Mesangial cell (primary cell): ENCODE data around the gene OR4P4. TPM values are rescaled to one million over a fixed set of nuclear protein-coding genes. Genes with fewer than 3 reads are reported as not detected.

ENCODE experiments used
- total RNA-seq: library from RNA; depleted of rRNA; stranded (reverse); fragments of >200 nt; gene quantifications from 2 replicates; pipeline ENCODE4 v1.2.3, GENCODE V29; 2015

Gene OR4P4
- total RNA-seq = not detected in 2 replicates

DNA sequence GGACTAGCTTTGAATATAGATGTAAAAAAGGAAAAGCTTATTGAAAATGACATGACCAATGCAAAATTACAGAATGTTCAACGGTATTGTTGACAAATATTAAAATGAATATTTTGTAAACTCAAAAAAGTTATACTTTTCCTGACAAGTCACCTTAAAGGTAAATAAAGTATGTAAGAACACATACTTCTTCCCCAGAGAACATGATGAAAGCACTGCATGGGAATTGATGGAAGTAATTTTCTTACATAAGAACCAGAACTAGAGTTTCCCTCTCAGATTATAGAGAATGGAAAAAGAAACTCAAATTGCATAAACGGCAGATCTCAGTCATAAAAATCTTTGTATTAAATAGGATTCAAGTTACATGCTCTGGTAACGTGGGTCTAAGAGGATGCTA, at the start of gene OR4P4:
TSS of gene OR4P4 (plus strand) at position 301 of the 400 bp plus-strand sequence.

DNA sequence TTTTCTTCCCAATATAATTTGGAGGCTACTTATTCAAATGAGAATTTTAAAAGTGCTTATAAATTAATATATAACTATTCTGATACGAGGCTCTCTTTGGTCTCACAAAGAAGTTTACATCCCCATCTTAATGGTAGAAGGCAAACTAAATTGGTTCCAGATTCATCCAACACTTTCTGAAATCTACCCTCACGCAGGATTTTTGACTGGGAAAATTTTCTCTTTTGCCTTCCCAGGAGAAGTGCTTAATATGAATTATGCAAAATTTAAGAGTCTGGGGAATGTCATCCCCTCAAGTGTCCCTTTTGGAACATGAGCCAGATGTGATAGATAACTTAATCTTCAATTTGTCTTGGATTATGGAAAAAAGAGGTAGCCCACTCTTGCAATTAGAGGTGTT, 27.4 kb upstream of the OR4P4 start, which contains the start of gene OR4C11:
TSS of gene OR4C11 (minus strand) at position 101 of the 400 bp plus-strand sequence. CDS start 3,272 bp downstream, outside the sequence.

DNA sequence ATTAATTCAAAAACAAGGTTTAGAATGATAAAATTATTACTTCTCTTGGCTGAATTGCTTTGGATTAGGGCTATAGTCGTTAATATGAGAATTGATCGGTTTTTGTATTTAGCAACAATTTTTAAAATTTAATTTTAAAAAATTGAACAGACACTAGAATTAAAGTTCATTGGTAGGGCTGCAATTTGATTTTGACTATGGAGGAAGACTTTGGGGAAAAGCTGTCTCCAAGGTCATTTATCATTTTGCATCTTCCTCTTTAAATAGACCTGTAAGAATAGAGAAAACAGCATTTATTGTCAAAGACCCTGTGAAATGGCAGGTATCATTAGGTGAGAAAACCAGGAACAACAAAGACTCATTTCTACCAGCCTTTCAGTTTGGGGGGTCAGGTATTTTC, 13.1 kb downstream of the OR4P4 start, which contains the start of gene OR4S2:
TSS of gene OR4S2 (plus strand) at position 301 of the 400 bp plus-strand sequence. CDS start 2,577 bp downstream, outside the sequence.

DNA sequence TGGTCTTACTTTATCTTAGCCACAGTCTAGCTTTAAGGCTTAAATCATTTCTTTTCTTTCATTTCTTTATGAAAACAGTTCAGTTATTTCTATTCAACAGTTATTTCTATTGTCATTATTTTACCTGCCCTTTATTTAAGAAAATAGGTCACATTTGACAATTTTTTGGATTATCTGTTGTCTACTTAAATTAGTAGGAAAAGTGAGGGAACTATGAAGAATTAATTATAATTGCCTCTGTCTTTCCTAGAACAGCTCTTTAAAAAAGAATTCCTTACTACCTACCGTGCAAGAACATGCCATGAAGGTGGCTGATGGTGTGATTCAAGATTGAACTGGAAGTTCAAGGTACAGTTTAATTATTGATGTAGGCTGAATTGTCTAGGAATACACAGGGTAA, 27.0 kb downstream of the OR4P4 start, which contains the start of gene OR4C6:
TSS of gene OR4C6 (plus strand) at position 301 of the 400 bp plus-strand sequence. CDS start 2,966 bp downstream, outside the sequence.

Other genes starting within 250 kb of the OR4P4 start
- gene OR4C15, start 80.6 kb upstream of the OR4P4 start, total RNA-seq = not detected in 2 replicates
- gene OR4C16, start 63.0 kb upstream of the OR4P4 start, total RNA-seq = not detected in 2 replicates
- gene OR4C11, start 27.5 kb upstream of the OR4P4 start, total RNA-seq = not detected in 2 replicates
- not detected in 2 replicates for gene OR4S2, start 13.2 kb downstream of the OR4P4 start, total RNA-seq
- not detected in 2 replicates for gene OR4C6, start 27.1 kb downstream of the OR4P4 start, total RNA-seq
- gene OR5D13, start 138.3 kb downstream of the OR4P4 start, total RNA-seq = not detected in 2 replicates
- not detected in 2 replicates for gene OR5D14, start 160.4 kb downstream of the OR4P4 start, total RNA-seq
- not detected in 2 replicates for gene OR5L1, start 176.3 kb downstream of the OR4P4 start, total RNA-seq
- not detected in 2 replicates for gene OR5D18, start 184.5 kb downstream of the OR4P4 start, total RNA-seq
- not detected in 2 replicates for gene OR5L2, start 192.1 kb downstream of the OR4P4 start, total RNA-seq
- not detected in 2 replicates for gene OR5D16, start 203.6 kb downstream of the OR4P4 start, total RNA-seq
- not detected in 2 replicates for gene TRIM51, start 248.2 kb downstream of the OR4P4 start, total RNA-seq